H1 (cell line): ENCODE results near the gene RAB7B. TPM values are rescaled to one million over a fixed set of nuclear protein-coding genes. Genes with fewer than 3 reads are reported as not detected.

ENCODE experiments used
- E2F6 ChIP-seq: IDR thresholded peaks from 2 replicates; pipeline ENCODE4 v1.6.1; 2012; ENCODE audit warnings: inconsistent platforms
- HDAC2 ChIP-seq, 2 experiments: fragments of 300-600 bp in 1 of 2; sonication (generic) in 1 of 2; IDR thresholded peaks; 2 replicates each; pipeline ENCODE4 v1.6.1; 2011 to 2012; ENCODE audit warnings: low read depth in 2 of 2, low read length in 2 of 2, mild to moderate bottlenecking in 2 of 2, moderate library complexity in 2 of 2, borderline replicate concordance in 1 of 2, inconsistent platforms in 1 of 2
- KDM1A ChIP-seq: fragments of 200-600, 300-600 bp; sonication (generic); IDR thresholded peaks from 2 replicates; pipeline ENCODE4 v1.7.1; 2016; ENCODE audit warnings: mild to moderate bottlenecking, low read length, borderline replicate concordance
- polyA plus RNA-seq, 7 experiments: library from polyadenylated mRNA; depleted of rRNA in 3 of 7; stranded (reverse) in 5 of 7; unstranded in 2 of 7; fragments of >200 nt in 5 of 7; fragments of 200-250 nt in 2 of 7; gene quantifications; 1 replicate in 5 of 7; 2 replicates in 1 of 7; 4 replicates in 1 of 7; pipeline versions ENCODE4 v1.2.1 to v1.2.3, GENCODE V29; 2011 to 2013; ENCODE audit warnings: missing spikeins in 2 of 7, mixed read lengths in 2 of 7
- total RNA-seq: library from RNA; stranded (reverse); fragmentation: NEBNext Ultra II Directional; extraction: Animal tissue kit (Norgen Biotek cat#: 25700); gene quantifications from 2 replicates; pipeline ENCODE4 v1.2.1, GENCODE V29; 2021

Gene RAB7B
- total and polyA plus RNA-seq, 2 of the 8 experiments (the other 6 are each of a cell fraction or from before 2014, with no cell fraction given), result 0.05 TPM; not detected in 1

- TF ChIP-seq E2F6 (no peak), KDM1A (no peak), HDAC2 (IDR thresholded peaks at IDR 0.05; ENCODE audit: borderline replicate concordance in 1 of 2, low read depth in 2 of 2, low read length in 2 of 2) (no peak)
These were observed 35.5 kb downstream of the RAB7B start (continued) for GRCh38 chr1:205967554-205968335.
